ELR (cell line): Measurements from ENCODE around the gene SORCS3.

ENCODE experiments used
- DNase-seq: peaks from one replicate; pipeline ENCODE4 v3.0.0-alpha.2; 2015; ENCODE audit warnings: low read depth

The SORCS3 gene

GRCh38 chr10:105266966-105267539 is 626.0 kb downstream of the SORCS3 start:
- DNase-seq, result no peak

GRCh38 chr10:105268961-105269360 is 627.9 kb downstream of the SORCS3 start:
- DNase-seq, result no peak

GRCh38 chr10:105269689-105270088 is 628.6 kb downstream of the SORCS3 start:
- no peak for DNase-seq

GRCh38 chr10:105274556-105275070 is 633.5 kb downstream of the SORCS3 start:
- DNase-seq, result no peak

GRCh38 chr10:105278439-105278838 is 637.3 kb downstream of the SORCS3 start:
- no peak for DNase-seq

GRCh38 chr10:105279101-105279500 is 638.0 kb downstream of the SORCS3 start:
- DNase-seq, result no peak

- DNase-seq, result no peak
These were observed 639.8 kb downstream of the SORCS3 start for GRCh38 chr10:105280895-105281294.

GRCh38 chr10:105284476-105285215 is 643.6 kb downstream of the SORCS3 start:
- DNase-seq, result no peak

- no peak for DNase-seq
These were observed 646.9 kb downstream of the SORCS3 start for GRCh38 chr10:105288026-105288425.

- no peak for DNase-seq
These were observed 647.5 kb downstream of the SORCS3 start for GRCh38 chr10:105288613-105289012.

GRCh38 chr10:105291571-105291970 is 650.5 kb downstream of the SORCS3 start:
- no peak for DNase-seq

- DNase-seq, result no peak
These were observed 651.1 kb downstream of the SORCS3 start for GRCh38 chr10:105292236-105292635.
